GM12892 (cell line): ENCODE data around the gene IL20RA.

ENCODE experiments used
- POLR2A ChIP-seq: IDR thresholded peaks from 2 replicates; pipeline ENCODE4 v1.6.1; 2011; ENCODE audit warnings: low read depth, low read length, control low read depth
- POLR2AphosphoS5 ChIP-seq: IDR thresholded peaks from 2 replicates; pipeline ENCODE4 v1.6.1; 2011; ENCODE audit warnings: low read depth, low read length, control low read depth
- TAF1 ChIP-seq: IDR thresholded peaks from 2 replicates; pipeline ENCODE4 v1.6.1; 2011; ENCODE audit warnings: low read depth, mild to moderate bottlenecking, control low read depth, low read length, borderline replicate concordance

DNA sequence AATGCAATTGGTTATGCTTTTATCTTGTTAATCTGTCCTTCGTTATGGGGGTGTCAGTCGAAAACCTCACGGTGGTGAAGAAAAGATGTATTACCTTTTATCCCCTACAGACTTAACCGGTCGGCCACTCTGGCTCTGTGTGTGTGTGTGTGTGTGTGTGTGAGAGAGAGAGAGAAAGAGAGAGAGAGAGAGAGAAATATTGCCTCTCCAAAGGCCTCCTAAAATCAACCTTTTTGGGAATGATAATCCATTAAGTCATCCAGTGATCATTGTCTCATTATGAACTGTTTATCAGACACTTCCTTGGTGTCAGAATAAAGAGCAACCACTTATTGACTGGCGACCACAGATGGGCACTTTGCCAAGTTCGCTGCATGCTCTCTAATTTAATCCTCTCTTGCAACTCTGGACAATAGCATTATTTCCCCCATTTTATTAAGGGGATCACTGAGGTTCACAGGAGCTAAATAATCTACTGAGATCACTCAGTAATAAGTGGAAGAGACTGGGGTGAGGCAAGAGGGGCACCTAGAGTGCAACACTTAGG, 92.0 kb downstream of the IL20RA start:
- TF ChIP-seq POLR2A: no peak
- no peak for TF ChIP-seq TAF1
- TF ChIP-seq POLR2AphosphoS5: no peak
